Astrocyte (in vitro differentiated cells and primary cell): Measurements from ENCODE around the gene MYEOV. TPM values are rescaled to one million over a fixed set of nuclear protein-coding genes. Genes with fewer than 3 reads are reported as not detected.

ENCODE experiments used
- DNase-seq: peaks from one replicate; pipeline ENCODE4 v3.0.0-alpha.2; 2010; ENCODE audit warnings: low read depth
- FAIRE-seq: peaks from 2 replicates; lab custom pipeline; 2011; peaks lifted over from hg19 to GRCh38; lab: Jason Lieb, UNC
- H2AFZ ChIP-seq: 2 replicates; pipeline ENCODE4 v1.6.0; 2012; ENCODE audit warnings: low read depth, low read length, inconsistent platforms
- H3K27ac ChIP-seq: 2 replicates; pipeline ENCODE4 v1.5.1; 2011; ENCODE audit warnings: low read depth, low read length, inconsistent platforms
- H3K27me3 ChIP-seq: 2 replicates; pipeline ENCODE4 v1.6.0; 2011; ENCODE audit warnings: low read length, inconsistent platforms; ENCODE audit not compliant: insufficient read depth
- H3K36me3 ChIP-seq: 2 replicates; pipeline ENCODE4 v1.5.1; 2011; ENCODE audit warnings: low read length, inconsistent platforms; ENCODE audit not compliant: insufficient read depth
- H3K4me1 ChIP-seq: 2 replicates; pipeline ENCODE4 v1.5.1; 2011; ENCODE audit warnings: low read length, inconsistent platforms; ENCODE audit not compliant: insufficient read depth
- H3K4me2 ChIP-seq: 2 replicates; pipeline ENCODE4 v1.6.0; 2012; ENCODE audit warnings: low read length, inconsistent platforms
- H3K4me3 ChIP-seq: 2 replicates; pipeline ENCODE4 v1.5.1; 2011; ENCODE audit warnings: low read depth, mild to moderate bottlenecking, low read length, inconsistent platforms; ENCODE audit not compliant: insufficient read depth
- H3K79me2 ChIP-seq: 2 replicates; pipeline ENCODE4 v1.6.0; 2012; ENCODE audit warnings: mild to moderate bottlenecking, low read length, inconsistent platforms; ENCODE audit not compliant: insufficient read depth
- H3K9ac ChIP-seq: 2 replicates; pipeline ENCODE4 v1.6.0; 2012; ENCODE audit warnings: mild to moderate bottlenecking, low read length, inconsistent platforms
- H3K9me3 ChIP-seq: 2 replicates; pipeline ENCODE4 v1.5.1; 2012; ENCODE audit warnings: low read depth, mild to moderate bottlenecking, low read length, inconsistent platforms; ENCODE audit not compliant: insufficient read depth
- H4K20me1 ChIP-seq: 2 replicates; pipeline ENCODE4 v1.6.0; 2012; ENCODE audit warnings: low read length, inconsistent platforms; ENCODE audit not compliant: insufficient read depth
- H3K27ac Mint-ChIP-seq: one replicate; pipeline ENCODE4 v1.8.0; 2021; ENCODE audit warnings: mild to moderate bottlenecking, mixed read lengths; ENCODE audit not compliant: unreplicated experiment
- H3K27me3 Mint-ChIP-seq: one replicate; pipeline ENCODE4 v1.8.0; 2021; ENCODE audit warnings: low read depth, mixed read lengths; ENCODE audit not compliant: unreplicated experiment
- H3K36me3 Mint-ChIP-seq: one replicate; pipeline ENCODE4 v1.8.0; 2021; ENCODE audit warnings: low read depth, mixed read lengths; ENCODE audit not compliant: unreplicated experiment
- H3K4me1 Mint-ChIP-seq: one replicate; pipeline ENCODE4 v1.8.0; 2021; ENCODE audit warnings: low read depth, mixed read lengths; ENCODE audit not compliant: unreplicated experiment
- H3K4me3 Mint-ChIP-seq: one replicate; pipeline ENCODE4 v1.8.0; 2021; ENCODE audit warnings: mild to moderate bottlenecking, moderate library complexity, mixed read lengths; ENCODE audit not compliant: unreplicated experiment
- H3K9me3 Mint-ChIP-seq: one replicate; pipeline ENCODE4 v1.8.0; 2021; ENCODE audit warnings: mild to moderate bottlenecking, mixed read lengths; ENCODE audit not compliant: unreplicated experiment
- CTCF ChIP-seq: IDR thresholded peaks from 2 replicates; pipeline ENCODE4 v1.5.1; 2011; ENCODE audit warnings: low read depth, mild to moderate bottlenecking, inconsistent platforms, low read length, moderate library complexity; ENCODE audit not compliant: insufficient read depth
- EZH2 ChIP-seq: IDR thresholded peaks from 2 replicates; pipeline ENCODE4 v1.6.1; 2012; ENCODE audit warnings: mild to moderate bottlenecking, low read length, inconsistent platforms; ENCODE audit not compliant: insufficient read depth
- total RNA-seq: library from RNA; stranded (reverse); gene quantifications from 2 replicates; pipeline ENCODE4 v1.2.1, GENCODE V29; 2021

MYEOV gene
- total RNA-seq, 1 donor from 2014 or later = not detected

GRCh38 chr11:69335781-69336405 lies 41.9 kb downstream of the MYEOV start:
- Mint-ChIP-seq H3K9me3 (peaks cover 12% of the 10 kb centered on the region), H3K4me1 (no peaks in the 10 kb centered on the region), H3K36me3 (peaks cover 4% of the 10 kb centered on the region), H3K4me3 (no peak overlapping the region), H3K27ac (no peak overlapping the region), H3K27me3 (peaks cover 20% of the 10 kb centered on the region)
- no peaks in the 10 kb centered on the region for H3K36me3 ChIP-seq
- H3K27ac ChIP-seq = no peak overlapping the region
- no peak for FAIRE-seq
- no peaks in the 10 kb centered on the region for H3K27me3 ChIP-seq
- H2AFZ ChIP-seq = no peak overlapping the region
- H3K4me2 ChIP-seq = no peak overlapping the region
- H3K4me3 ChIP-seq = no peak overlapping the region
- H3K79me2 ChIP-seq = no peaks in the 10 kb centered on the region
- no peaks in the 10 kb centered on the region for H4K20me1 ChIP-seq
- no peak for DNase-seq
- no peak overlapping the region for H3K9ac ChIP-seq
- H3K4me1 ChIP-seq = peaks cover 9% of the 10 kb centered on the region
- TF ChIP-seq CTCF = no peak
- no peak for TF ChIP-seq EZH2
- no peaks in the 10 kb centered on the region for H3K9me3 ChIP-seq

- H3K27ac ChIP-seq = no peak overlapping the region
- H3K27ac Mint-ChIP-seq = no peak overlapping the region
- DNase-seq = peak; percentile 61
Observed at GRCh38 chr11:69337211-69337721, 43.3 kb downstream of the MYEOV start.

More at GRCh38 chr11:69337211-69337721, 43.3 kb downstream of the MYEOV start:
- no peak for FAIRE-seq
- Histone ChIP-seq H3K4me3 (no peak overlapping the region), H2AFZ (no peak overlapping the region), H3K4me2 (peak overlapping the region; percentile 7), H3K9ac (no peak overlapping the region), H3K9me3 (no peaks in the 10 kb centered on the region), H3K4me1 (peaks cover 9% of the 10 kb centered on the region), H3K36me3 (no peaks in the 10 kb centered on the region), H4K20me1 (no peaks in the 10 kb centered on the region), H3K79me2 (no peaks in the 10 kb centered on the region), H3K27me3 (no peaks in the 10 kb centered on the region)
- Mint-ChIP-seq H3K4me1 (no peaks in the 10 kb centered on the region), H3K9me3 (peaks cover 18% of the 10 kb centered on the region), H3K36me3 (peaks cover 4% of the 10 kb centered on the region), H3K27me3 (peaks cover 24% of the 10 kb centered on the region), H3K4me3 (no peak overlapping the region)
- TF ChIP-seq EZH2 = no peak
- TF ChIP-seq CTCF = no peak
